GM13976 (cell line): Measurements from ENCODE around the gene ELL2.
A peak's percentile ranks its signal among the peaks of the same experiment; 100 is the strongest.
"Not testable (repeated sequence)": the region's sequence is repeated elsewhere in the genome, so short reads cannot be mapped to it uniquely, and the experiment has no call there.

ENCODE experiments used
- DNase-seq: peaks from one replicate; pipeline ENCODE4 v3.0.0; 2012; ENCODE audit warnings: low spot score
- CTCF ChIP-seq: IDR thresholded peaks from 2 replicates; pipeline ENCODE4 v1.5.1; 2012; ENCODE audit warnings: borderline replicate concordance, mild to moderate bottlenecking; ENCODE audit not compliant: insufficient read depth; ENCODE audit errors: extremely low read depth, missing control alignments, control extremely low read depth
- in situ Hi-C: fragments of 300-500 bp; cut with MboI; formaldehyde crosslinking; loops from one replicate; pipeline ENCODE4 v1.12.0; 2022; ENCODE audit warnings: low sequenced_read_pairs, mixed read lengths, inconsistent platforms; ENCODE audit not compliant: unreplicated experiment

ELL2 gene

GRCh38 chr5:95934207-95934804, 27.3 kb downstream of the ELL2 start:
- no peak for TF ChIP-seq CTCF
- DNase-seq, result no peak
- in situ Hi-C loops, result no loop called here

- no peak for TF ChIP-seq CTCF
- DNase-seq, result no peak
- in situ Hi-C loops, result no loop called here
Measured at GRCh38 chr5:95932941-95933340, 28.7 kb downstream of the ELL2 start.

GRCh38 chr5:95931079-95931833, 30.4 kb downstream of the ELL2 start:
- no peak for DNase-seq
- in situ Hi-C loops, result no loop called here
- no peak for TF ChIP-seq CTCF

GRCh38 chr5:95930141-95930930, 31.3 kb downstream of the ELL2 start:
- in situ Hi-C loops, result no loop called here
- no peak for TF ChIP-seq CTCF

GRCh38 chr5:95928724-95929253, 32.9 kb downstream of the ELL2 start:
- no peak for DNase-seq
- no peak for TF ChIP-seq CTCF
- in situ Hi-C loops, result no loop called here

More at GRCh38 chr5:95930141-95930930, 31.3 kb downstream of the ELL2 start:
- no peak for DNase-seq

GRCh38 chr5:95927927-95928723, 33.5 kb downstream of the ELL2 start:
- in situ Hi-C loops, result no loop called here
- TF ChIP-seq CTCF, result no peak
- DNase-seq, result peak; percentile 46

- DNase-seq, in situ Hi-C loops: not testable (repeated sequence)
Measured at GRCh38 chr5:95927300-95927699, 34.4 kb downstream of the ELL2 start.
